SK-N-MC (cell line): ENCODE data around the gene DOCK4.

ENCODE experiments used
- EZH2 ChIP-seq: fragments of 200-600 bp; sonication (generic); IDR thresholded peaks from one replicate; pipeline ENCODE4 v1.6.1; 2017; ENCODE audit warnings: antibody characterized with exemption
- FOXP2 ChIP-seq: optimal IDR thresholded peaks from 2 replicates; pipeline ENCODE3; 2011; ENCODE audit warnings: mild to moderate bottlenecking, moderate library complexity; ENCODE audit not compliant: insufficient read depth; ENCODE audit errors: extremely low read length, control extremely low read depth
- POLR2AphosphoS5 ChIP-seq: IDR thresholded peaks from 2 replicates; pipeline ENCODE4 v1.6.1; 2012; ENCODE audit warnings: mild to moderate bottlenecking, low read depth, low read length, borderline replicate concordance

DNA sequence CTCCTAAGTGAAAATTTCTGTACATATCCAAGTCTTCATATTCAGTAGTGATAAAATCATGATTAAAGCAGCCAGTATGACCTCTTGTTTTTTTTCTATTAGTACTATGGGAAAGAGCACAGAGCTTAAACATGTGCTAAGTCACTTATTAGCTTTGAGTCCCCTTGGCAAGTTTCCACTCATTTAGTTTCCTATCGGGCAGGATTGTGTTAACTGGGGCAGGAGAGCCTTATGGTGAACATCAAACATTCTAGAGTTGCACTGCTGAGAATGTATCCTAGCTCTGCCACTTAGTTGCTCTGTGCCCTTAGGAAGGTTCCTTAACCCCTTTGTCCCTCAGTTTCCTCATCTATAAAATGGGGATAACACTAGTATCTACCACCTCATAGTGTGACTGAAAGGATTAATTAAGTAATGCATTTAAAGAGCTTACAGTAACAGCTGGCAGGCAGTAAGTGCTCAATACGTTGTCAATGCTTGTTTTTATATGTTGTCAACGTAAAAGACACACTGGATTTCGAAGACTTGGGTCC lies 117.6 kb downstream of the DOCK4 start:
- no peak for TF ChIP-seq EZH2
- TF ChIP-seq POLR2AphosphoS5 = no peak
- no peak for TF ChIP-seq FOXP2
